Gastrocnemius medialis (tissue), 4 donors: ENCODE results near the gene ZP1. TPM values are rescaled to one million over a fixed set of nuclear protein-coding genes. Genes with fewer than 3 reads are reported as not detected.

Experiments
- ATAC-seq, 2 donors: fragments of 150-250 bp; one replicate each; pipeline ENCODE4 v1.9.1; 2016
- DNase-seq, 2 donors: peaks; one replicate each; pipeline ENCODE4 v3.0.0-alpha.2; 2019
- H3K27ac ChIP-seq, 4 donors: fragments of 200-600 bp; sonication (generic); 1 replicate in 1 of 4; 2 replicates in 3 of 4; pipeline ENCODE4 v1.5.1; 2016 to 2018; ENCODE audit warnings: mild to moderate bottlenecking in 2 of 4, moderate library complexity in 1 of 4
- H3K27me3 ChIP-seq, 3 donors: fragments of 200-600 bp; sonication (generic) in 2 of 3; 1 replicate in 1 of 3; 2 replicates in 2 of 3; pipeline versions ENCODE4 v1.5.1 to v1.6.0; 2016 to 2019; ENCODE audit warnings: mild to moderate bottlenecking in 1 of 3, moderate library complexity in 1 of 3
- H3K36me3 ChIP-seq, 2 donors: fragments of 200-600 bp; sonication (generic) in 1 of 2; one replicate each; pipeline ENCODE4 v1.5.1; 2017 to 2018
- H3K4me1 ChIP-seq, 2 donors: fragments of 200-600 bp; sonication (generic) in 1 of 2; one replicate each; pipeline ENCODE4 v1.5.1; 2016 to 2017; ENCODE audit warnings: mild to moderate bottlenecking in 2 of 2
- H3K4me3 ChIP-seq, 4 donors: fragments of 200-600 bp; sonication (generic) in 3 of 4; 1 replicate in 1 of 4; 2 replicates in 3 of 4; pipeline ENCODE4 v1.5.1; 2016 to 2019; ENCODE audit warnings: mild to moderate bottlenecking in 2 of 4
- H3K9me3 ChIP-seq, 3 donors: fragments of 200-600 bp; sonication (generic) in 2 of 3; 1 replicate in 1 of 3; 2 replicates in 2 of 3; pipeline ENCODE4 v1.5.1; 2016 to 2019
- POLR2A ChIP-seq, 2 donors: fragments of 450-650 bp; IDR thresholded peaks; one replicate each; pipeline ENCODE4 v1.6.1; 2017; ENCODE audit warnings: antibody characterized with exemption in 2 of 2, mild to moderate bottlenecking in 2 of 2, moderate library complexity in 2 of 2
- in situ Hi-C, 4 donors: fragments of 200-750 bp; cut with MboI; loops; one replicate each; pipeline versions ENCODE4 v1.15.0 to v1.8.0; 2017; ENCODE audit warnings: low sequenced_read_pairs in 4 of 4
- intact Hi-C: fragments of 100-400 bp; cut with DNase I; formaldehyde crosslinking; loops from one replicate; pipeline ENCODE4 v1.15.1; 2023; ENCODE audit warnings: low total_unique reads
- total RNA-seq, 4 donors: library from RNA; depleted of rRNA; stranded (reverse); fragments of >200 nt; gene quantifications; one replicate each; pipeline versions ENCODE4 v1.1.0 to v1.2.3, GENCODE V29; 2016
- TF ChIP-seq, protein P1 (sequence below), 5 experiments: fragments of 450-650 bp in 3 of 5; fragments of 200-600 bp in 2 of 5; sonication (generic) in 2 of 5; IDR thresholded peaks in 4 of 5; conservative IDR thresholded peaks in 1 of 5; 1 replicate in 4 of 5; 2 replicates in 1 of 5; pipeline ENCODE4 v1.5.1; 2016 to 2019; ENCODE audit warnings: antibody characterized with exemption in 5 of 5, mild to moderate bottlenecking in 3 of 5, moderate library complexity in 3 of 5

Gene ZP1
- total RNA-seq, 4 donors from 2014 or later, result not detected

- no peaks in the 10 kb centered on the region for H3K9me3 ChIP-seq
- TF ChIP-seq POLR2A (IDR thresholded peaks at IDR 0.05), result no peak
- TF ChIP-seq, protein P1, sequence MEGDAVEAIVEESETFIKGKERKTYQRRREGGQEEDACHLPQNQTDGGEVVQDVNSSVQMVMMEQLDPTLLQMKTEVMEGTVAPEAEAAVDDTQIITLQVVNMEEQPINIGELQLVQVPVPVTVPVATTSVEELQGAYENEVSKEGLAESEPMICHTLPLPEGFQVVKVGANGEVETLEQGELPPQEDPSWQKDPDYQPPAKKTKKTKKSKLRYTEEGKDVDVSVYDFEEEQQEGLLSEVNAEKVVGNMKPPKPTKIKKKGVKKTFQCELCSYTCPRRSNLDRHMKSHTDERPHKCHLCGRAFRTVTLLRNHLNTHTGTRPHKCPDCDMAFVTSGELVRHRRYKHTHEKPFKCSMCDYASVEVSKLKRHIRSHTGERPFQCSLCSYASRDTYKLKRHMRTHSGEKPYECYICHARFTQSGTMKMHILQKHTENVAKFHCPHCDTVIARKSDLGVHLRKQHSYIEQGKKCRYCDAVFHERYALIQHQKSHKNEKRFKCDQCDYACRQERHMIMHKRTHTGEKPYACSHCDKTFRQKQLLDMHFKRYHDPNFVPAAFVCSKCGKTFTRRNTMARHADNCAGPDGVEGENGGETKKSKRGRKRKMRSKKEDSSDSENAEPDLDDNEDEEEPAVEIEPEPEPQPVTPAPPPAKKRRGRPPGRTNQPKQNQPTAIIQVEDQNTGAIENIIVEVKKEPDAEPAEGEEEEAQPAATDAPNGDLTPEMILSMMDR (IDR thresholded peaks at IDR 0.05 in 4 of 5, conservative IDR thresholded peaks at IDR 0.05 in 1 of 5), result no peak
- ATAC-seq (no peak), DNase-seq (no peak)
- no peaks in the 10 kb centered on the region for H3K27me3 ChIP-seq
- intact Hi-C loops, result no loop called here
- H3K27ac ChIP-seq, result no peak overlapping the region
- no peaks in the 10 kb centered on the region for H3K36me3 ChIP-seq
- no peaks in the 10 kb centered on the region for H3K4me1 ChIP-seq
- no peak overlapping the region for H3K4me3 ChIP-seq
- in situ Hi-C loops, result no loop called here
Measured at GRCh38 chr11:60863550-60864521, 3.5 kb upstream of the ZP1 start.

DNA sequence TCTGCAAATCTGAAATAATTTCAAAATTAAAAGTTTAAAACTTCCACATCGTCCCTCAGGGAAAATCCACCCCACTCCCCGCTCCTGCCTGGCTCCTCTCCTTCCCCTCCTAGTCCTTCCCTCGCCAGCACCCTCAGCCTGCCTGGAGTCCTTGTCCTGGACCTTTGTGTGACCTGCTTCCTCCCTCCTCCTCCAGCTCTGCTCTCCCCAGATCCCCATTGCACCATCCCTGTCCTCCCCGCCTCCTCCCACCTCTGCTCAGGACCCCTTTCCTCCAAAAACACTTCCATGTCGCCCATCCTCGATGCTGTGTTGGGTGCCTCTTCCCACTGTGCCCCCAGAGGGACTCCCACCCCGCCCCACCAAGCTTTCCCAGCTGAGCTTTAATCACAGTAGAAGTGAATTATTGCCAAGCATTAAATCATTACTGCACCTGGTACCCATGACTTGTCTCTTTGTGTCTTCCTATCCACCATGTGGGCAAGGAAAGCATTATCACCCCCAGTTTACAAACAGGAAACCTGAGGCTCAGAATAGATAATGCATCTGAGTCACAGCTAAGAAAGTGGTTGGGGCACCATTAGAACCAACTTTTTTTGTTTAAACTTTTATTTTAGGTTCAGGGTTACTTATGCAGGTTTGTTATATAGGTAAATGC, 2.4 kb upstream of the ZP1 start:
- Histone ChIP-seq H3K4me3 (no peak overlapping the region), H3K9me3 (no peaks in the 10 kb centered on the region), H3K27ac (no peak overlapping the region), H3K36me3 (no peaks in the 10 kb centered on the region), H3K4me1 (peaks cover 0 to 5% of the 10 kb centered on the region in 2 donors), H3K27me3 (no peaks in the 10 kb centered on the region)
- in situ Hi-C loops, result no loop called here
- intact Hi-C loops, result loop anchor here (5.0 kb wide), 1 partner anchor 33 kb away; no protein-coding TSS in a partner anchor
- ATAC-seq (no peak), DNase-seq (no peak)
- TF ChIP-seq, protein P1 (IDR thresholded peaks at IDR 0.05 in 4 of 5, conservative IDR thresholded peaks at IDR 0.05 in 1 of 5), result no peak
- TF ChIP-seq POLR2A (IDR thresholded peaks at IDR 0.05), result no peak

GRCh38 chr11:60867871-60868681, 734 bp downstream of the ZP1 start:
- no peak for TF ChIP-seq POLR2A (IDR thresholded peaks at IDR 0.05)
- TF ChIP-seq, protein P1 (IDR thresholded peaks at IDR 0.05 in 4 of 5, conservative IDR thresholded peaks at IDR 0.05 in 1 of 5), result no peak

DNA sequence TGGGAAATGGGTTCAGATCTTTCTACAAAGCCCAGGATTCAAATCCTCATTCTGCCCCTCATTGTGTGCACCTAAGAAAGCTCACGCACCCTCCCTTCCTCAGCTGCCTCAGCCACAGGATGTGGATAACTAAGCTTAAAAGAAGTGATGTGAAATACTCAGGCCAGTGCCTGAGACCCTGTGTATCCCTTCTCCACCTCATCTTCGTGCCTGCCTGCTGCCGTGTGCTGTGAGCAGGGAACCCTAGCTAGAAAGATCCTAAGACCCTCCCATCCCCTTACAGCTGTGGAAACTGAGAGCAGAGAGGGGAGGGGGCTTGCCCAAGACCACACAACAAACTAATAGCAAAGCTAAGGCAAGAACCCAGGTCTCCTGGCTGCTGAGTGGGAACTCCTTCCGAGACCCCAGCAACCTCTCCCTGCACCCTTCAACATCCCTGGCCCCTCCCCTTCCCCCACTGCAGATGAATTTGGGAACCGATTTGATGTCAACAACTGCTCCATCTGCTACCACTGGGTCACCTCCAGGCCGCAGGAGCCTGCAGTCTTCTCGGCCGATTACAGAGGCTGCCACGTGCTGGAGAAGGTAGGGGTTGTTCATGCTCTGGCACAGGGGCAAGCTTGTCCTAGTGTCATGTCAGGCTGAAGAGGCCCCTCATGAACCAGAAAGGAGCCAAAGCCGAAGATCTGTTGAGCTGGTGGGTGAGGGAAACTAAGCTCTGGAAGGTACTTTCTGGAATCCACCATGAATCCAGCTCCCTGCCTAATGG, 1.5 kb downstream of the ZP1 start:
- no peaks in the 10 kb centered on the region for H3K36me3 ChIP-seq
- no peak overlapping the region for H3K27ac ChIP-seq
- H3K4me1 ChIP-seq, result peaks cover 26 to 39% of the 10 kb centered on the region in 2 donors
- TF ChIP-seq, protein P1 (IDR thresholded peaks at IDR 0.05 in 4 of 5, conservative IDR thresholded peaks at IDR 0.05 in 1 of 5), result no peak
- no peak for TF ChIP-seq POLR2A (IDR thresholded peaks at IDR 0.05)
- no peak for ATAC-seq
- no peaks in the 10 kb centered on the region for H3K9me3 ChIP-seq
- no peak for DNase-seq
- intact Hi-C loops (loop anchor here (5.0 kb wide), 1 partner anchor 37 kb away; no protein-coding TSS in a partner anchor), in situ Hi-C loops (no loop called here)
- no peaks in the 10 kb centered on the region for H3K27me3 ChIP-seq
- no peak overlapping the region for H3K4me3 ChIP-seq

More at GRCh38 chr11:60867871-60868681, 734 bp downstream of the ZP1 start:
- Histone ChIP-seq H3K36me3 (no peaks in the 10 kb centered on the region), H3K4me3 (no peak overlapping the region), H3K9me3 (no peaks in the 10 kb centered on the region), H3K4me1 (peaks cover 20 to 32% of the 10 kb centered on the region in 2 donors), H3K27me3 (no peaks in the 10 kb centered on the region), H3K27ac (no peak overlapping the region)
- in situ Hi-C loops, result no loop called here
- intact Hi-C loops, result loop anchor here (5.0 kb wide), 1 partner anchor 36 kb away; no protein-coding TSS in a partner anchor
- DNase-seq (no peak), ATAC-seq (no peak)
